Mononuclear cell (primary cell): Measurements from ENCODE around the gene RPLP2. TPM values are rescaled to one million over a fixed set of nuclear protein-coding genes. Genes with fewer than 3 reads are reported as not detected.

ENCODE experiments used
- H3K27me3 ChIP-seq: 2 replicates; pipeline ENCODE4 v1.6.0; 2011; ENCODE audit warnings: low read length, control low read depth; ENCODE audit not compliant: insufficient read depth
- H3K4me1 ChIP-seq: 2 replicates; pipeline ENCODE4 v1.5.1; 2011; ENCODE audit warnings: mild to moderate bottlenecking, low read length, control low read depth; ENCODE audit not compliant: insufficient read depth
- H3K4me3 ChIP-seq: 2 replicates; pipeline ENCODE4 v1.5.1; 2011; ENCODE audit warnings: mild to moderate bottlenecking, low read length, moderate library complexity
- H3K9me3 ChIP-seq: 2 replicates; pipeline ENCODE4 v1.5.1; 2011; ENCODE audit warnings: low read depth, mild to moderate bottlenecking, control low read depth, low read length
- total RNA-seq: library from RNA; depleted of rRNA; stranded (reverse); fragments of >200 nt; gene quantifications from one replicate; pipeline ENCODE4 v1.2.3, GENCODE V29; 2012

Gene RPLP2
- total RNA-seq, 1 donor, result 653 TPM

GRCh38 chr11:838441-839279 lies 28.9 kb downstream of the RPLP2 start:
- Histone ChIP-seq H3K4me1 (peaks cover 40% of the 10 kb centered on the region), H3K9me3 (no peaks in the 10 kb centered on the region)

GRCh38 chr11:839280-839623 lies 29.5 kb downstream of the RPLP2 start:
- Histone ChIP-seq H3K4me3 (no peak overlapping the region), H3K27me3 (no peaks in the 10 kb centered on the region), H3K4me1 (peaks cover 40% of the 10 kb centered on the region), H3K9me3 (no peaks in the 10 kb centered on the region)

More at GRCh38 chr11:838441-839279, 28.9 kb downstream of the RPLP2 start:
- no peaks in the 10 kb centered on the region for H3K27me3 ChIP-seq
- no peak overlapping the region for H3K4me3 ChIP-seq

GRCh38 chr11:839875-840617 lies 30.3 kb downstream of the RPLP2 start:
- Histone ChIP-seq H3K4me3 (no peak overlapping the region), H3K9me3 (no peaks in the 10 kb centered on the region), H3K4me1 (peaks cover 39% of the 10 kb centered on the region), H3K27me3 (no peaks in the 10 kb centered on the region)

- no peaks in the 10 kb centered on the region for H3K27me3 ChIP-seq
- H3K9me3 ChIP-seq, result no peaks in the 10 kb centered on the region
- peak overlapping the region; percentile 81 for H3K4me3 ChIP-seq
- H3K4me1 ChIP-seq, result peaks cover 38% of the 10 kb centered on the region
These were observed 32.2 kb downstream of the RPLP2 start for GRCh38 chr11:841981-842369.

- no peaks in the 10 kb centered on the region for H3K9me3 ChIP-seq
- peak within 1 kb of the TSS; percentile 81 for H3K4me3 ChIP-seq
- no peaks in the 10 kb centered on the region for H3K27me3 ChIP-seq
- H3K4me1 ChIP-seq, result peaks cover 38% of the 10 kb centered on the region
These were observed 32.7 kb downstream of the RPLP2 start, which contains the start of the genes POLR2L and TSPAN4 for GRCh38 chr11:842370-843002. Gene POLR2L, minus strand, starts transcription at chr11:842529. Its CDS starts 21 bp downstream, at chr11:842508. Gene TSPAN4, plus strand, starts transcription at chr11:842852. Its CDS starts 7,453 bp downstream, at chr11:850305.

GRCh38 chr11:843086-843734 lies 33.4 kb downstream of the RPLP2 start:
- Histone ChIP-seq H3K4me1 (peaks cover 38% of the 10 kb centered on the region), H3K9me3 (no peaks in the 10 kb centered on the region), H3K4me3 (peak overlapping the region; percentile 81), H3K27me3 (no peaks in the 10 kb centered on the region)

DNA sequence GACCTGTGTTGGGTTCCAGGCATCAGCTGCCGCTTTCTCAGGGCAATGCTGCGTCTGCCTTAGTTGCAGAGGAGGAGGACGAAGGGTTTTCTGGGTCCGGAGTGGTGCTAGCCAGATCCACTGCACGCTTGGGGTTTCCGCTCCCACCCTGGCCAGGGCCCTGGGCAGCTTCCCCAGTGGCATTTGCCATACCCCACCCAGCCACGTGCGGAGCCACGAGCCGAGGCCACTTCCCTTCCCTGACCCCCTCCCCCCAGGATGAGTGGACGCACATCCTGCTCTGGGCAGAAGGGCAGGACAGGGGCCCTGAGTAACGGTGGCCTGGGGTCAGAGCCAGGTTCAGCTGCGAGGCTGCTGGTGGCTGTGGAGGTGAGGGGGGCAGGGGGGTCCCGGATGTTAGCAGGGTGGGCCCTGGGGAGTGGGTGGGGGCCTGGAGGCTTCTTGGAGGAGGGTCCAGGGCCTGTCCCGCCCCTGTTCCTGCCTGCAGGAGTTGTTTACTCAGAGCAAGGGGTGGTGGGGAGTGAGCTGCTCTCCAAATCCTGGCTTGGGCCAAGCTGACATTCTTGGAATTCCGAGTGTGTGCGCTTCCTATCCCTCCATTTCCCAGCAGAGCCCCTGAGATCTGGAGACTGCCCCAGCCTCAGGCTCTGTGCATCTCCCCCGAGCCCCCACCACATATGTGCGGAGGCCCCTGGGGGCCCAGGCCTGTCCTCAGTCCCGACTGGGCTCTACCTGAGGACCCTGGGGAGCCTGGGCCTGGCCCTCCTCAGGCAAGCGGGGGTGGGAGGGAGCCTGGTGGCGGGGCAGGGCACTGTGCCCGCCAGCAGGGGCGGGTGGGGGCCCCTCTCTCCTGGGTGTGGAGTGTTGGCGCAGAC lies 34.3 kb downstream of the RPLP2 start:
- Histone ChIP-seq H3K9me3 (no peaks in the 10 kb centered on the region), H3K4me1 (peaks cover 47% of the 10 kb centered on the region), H3K27me3 (peaks cover 8% of the 10 kb centered on the region), H3K4me3 (peak overlapping the region; percentile 20)

DNA sequence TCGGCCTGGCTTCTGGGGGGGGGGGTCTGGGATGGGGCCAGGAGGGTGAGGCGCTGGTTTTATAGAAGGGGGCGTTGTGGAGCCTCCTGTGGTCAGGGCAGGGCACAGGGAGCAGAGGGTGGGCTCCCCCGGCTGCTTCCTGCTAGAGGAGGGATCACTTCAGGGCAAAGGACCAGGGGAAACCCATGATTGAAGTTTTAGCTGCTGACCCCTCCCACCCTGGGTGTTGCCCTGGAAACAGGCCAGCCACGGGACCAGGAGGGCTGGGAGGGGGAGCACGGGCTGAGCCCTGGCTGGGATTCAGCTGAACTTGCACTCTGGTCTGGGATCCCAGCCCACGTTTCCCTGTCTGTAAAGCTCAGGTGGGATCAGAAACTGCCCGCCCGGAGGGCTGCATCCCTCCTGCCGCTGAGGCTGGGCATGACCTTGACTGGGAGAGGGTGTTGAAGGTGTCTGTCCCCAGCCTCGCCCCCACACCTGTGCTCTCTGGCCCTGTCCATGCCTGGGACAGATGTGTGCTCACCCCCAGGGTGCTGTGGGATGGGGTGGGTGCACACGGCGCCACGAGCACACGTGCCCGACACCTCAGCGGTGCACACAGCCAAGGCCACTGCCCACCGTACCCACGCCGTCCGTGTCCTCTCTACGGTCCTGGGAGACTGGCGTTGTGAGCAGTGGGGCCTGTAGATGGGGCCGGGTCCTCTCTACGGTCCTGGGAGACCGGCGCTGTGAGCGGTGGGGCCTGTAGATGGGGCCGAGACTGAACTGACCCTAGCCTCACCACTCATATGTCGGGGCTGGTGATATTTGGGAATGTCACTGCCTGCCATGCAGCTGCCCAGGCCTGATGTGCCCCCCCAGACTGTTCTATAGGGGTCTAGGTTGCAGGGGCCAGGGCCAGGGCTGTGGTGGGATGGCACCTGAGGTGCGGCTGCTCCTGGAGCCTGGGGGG lies 35.2 kb downstream of the RPLP2 start:
- Histone ChIP-seq H3K4me3 (no peak overlapping the region), H3K4me1 (peaks cover 49% of the 10 kb centered on the region), H3K27me3 (peaks cover 10% of the 10 kb centered on the region), H3K9me3 (no peaks in the 10 kb centered on the region)

DNA sequence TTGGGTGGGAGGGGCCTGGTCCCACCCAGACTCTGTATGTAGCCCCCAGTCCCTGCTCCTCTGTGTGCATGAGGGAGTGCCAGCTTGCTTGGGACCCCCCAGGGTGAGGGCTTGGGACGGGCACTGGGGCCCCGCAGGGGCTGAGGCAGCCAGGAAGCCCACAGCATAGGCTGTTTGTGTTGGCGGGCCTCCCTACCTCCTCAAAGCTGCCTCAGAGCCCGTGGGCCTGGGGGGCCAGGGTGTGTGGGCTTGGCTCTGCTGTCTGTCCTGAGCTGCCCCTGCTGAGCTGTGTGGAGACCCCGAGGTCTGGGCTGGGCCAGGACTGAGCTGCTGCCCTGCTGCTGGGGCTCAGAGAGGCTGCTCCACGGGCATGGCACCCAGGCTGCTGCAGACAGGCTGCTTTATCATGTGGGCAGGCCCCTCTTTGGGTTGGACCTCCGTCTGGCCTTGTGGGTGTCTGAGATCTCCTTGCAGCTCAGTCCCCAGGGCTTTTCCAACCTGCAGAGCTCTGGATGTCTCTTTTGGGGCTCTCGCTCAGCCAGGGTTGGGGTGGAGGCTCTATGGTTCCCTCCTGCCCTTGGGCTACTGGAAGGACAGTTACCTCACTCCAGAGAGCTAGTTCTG lies 36.2 kb downstream of the RPLP2 start:
- Histone ChIP-seq H3K9me3 (no peaks in the 10 kb centered on the region), H3K4me1 (peaks cover 43% of the 10 kb centered on the region), H3K4me3 (no peak overlapping the region), H3K27me3 (peaks cover 10% of the 10 kb centered on the region)

DNA sequence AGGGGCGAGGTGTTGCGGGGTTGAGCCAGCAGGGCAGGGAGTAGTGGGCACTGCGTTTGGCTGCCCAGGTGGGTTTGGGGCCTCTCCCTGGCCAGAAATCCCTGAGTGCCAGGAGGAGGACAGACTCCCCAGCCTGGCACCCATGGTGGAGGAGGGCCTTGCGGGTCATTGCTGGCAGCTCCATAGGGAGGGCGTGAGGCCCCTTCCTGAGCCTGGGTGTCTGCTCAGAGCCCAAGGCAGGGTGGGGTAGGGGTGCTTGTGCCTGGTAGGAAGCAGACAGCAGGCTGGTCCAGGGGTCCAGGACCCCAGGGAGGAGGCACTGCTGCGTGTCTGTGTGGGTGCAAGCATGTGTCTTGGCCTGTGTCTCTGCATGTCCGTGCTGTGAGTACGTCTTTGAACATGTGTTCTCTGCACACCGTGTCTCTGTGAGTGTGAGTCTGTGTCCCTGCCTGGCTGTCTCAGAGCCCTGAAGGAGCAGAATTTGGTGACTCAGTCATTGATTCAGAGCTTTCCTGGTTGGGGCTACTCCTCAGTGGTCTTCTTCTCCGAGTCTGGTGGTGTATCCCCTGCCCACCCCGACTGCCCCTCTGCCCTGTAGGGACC lies 36.8 kb downstream of the RPLP2 start:
- Histone ChIP-seq H3K4me3 (no peak overlapping the region), H3K27me3 (peaks cover 10% of the 10 kb centered on the region), H3K4me1 (peaks cover 37% of the 10 kb centered on the region), H3K9me3 (no peaks in the 10 kb centered on the region)

DNA sequence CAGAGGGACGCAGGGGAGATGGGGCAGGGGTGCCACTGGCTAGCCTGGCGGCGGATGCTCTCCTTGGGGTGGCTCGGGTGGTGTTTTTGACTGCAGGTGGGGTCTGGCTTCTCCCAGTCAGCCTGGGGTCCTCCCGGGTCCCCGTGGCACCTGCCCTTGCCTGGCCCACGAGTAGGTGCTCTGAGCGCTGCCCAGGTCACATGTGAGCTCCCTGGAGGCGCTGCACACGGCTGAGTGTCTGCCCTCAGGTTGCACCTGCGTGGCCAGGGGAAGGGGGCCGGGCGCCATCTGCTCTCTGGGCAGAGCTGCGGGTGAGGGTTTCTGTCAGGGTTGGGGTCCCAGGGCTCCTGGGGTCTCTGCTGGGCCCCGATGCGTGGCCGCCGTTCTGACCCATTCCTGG lies 38.1 kb downstream of the RPLP2 start:
- Histone ChIP-seq H3K27me3 (peaks cover 10% of the 10 kb centered on the region), H3K9me3 (no peaks in the 10 kb centered on the region), H3K4me3 (no peak overlapping the region), H3K4me1 (peaks cover 32% of the 10 kb centered on the region)

GRCh38 chr11:848380-848931 lies 38.7 kb downstream of the RPLP2 start:
- Histone ChIP-seq H3K27me3 (peaks cover 10% of the 10 kb centered on the region), H3K9me3 (no peaks in the 10 kb centered on the region), H3K4me1 (peaks cover 28% of the 10 kb centered on the region), H3K4me3 (no peak overlapping the region)
